GM18526 (cell line): Measurements from ENCODE around the gene LGALS7B.

Source experiments
- POLR2A ChIP-seq: IDR thresholded peaks from 3 replicates; pipeline ENCODE4 v1.6.1; 2011; ENCODE audit not compliant: insufficient read length; ENCODE audit errors: extremely low read depth

LGALS7B gene

GRCh38 chr19:38766276-38767047, 22.5 kb upstream of the LGALS7B start:
- no peak for TF ChIP-seq POLR2A

GRCh38 chr19:38769635-38770211, 19.3 kb upstream of the LGALS7B start:
- TF ChIP-seq POLR2A: peak; percentile 52

- no peak for TF ChIP-seq POLR2A
Observed at GRCh38 chr19:38773469-38774177, 15.4 kb upstream of the LGALS7B start, which contains the start of gene LGALS7. Gene LGALS7 (minus strand): TSS chr19:38773517. CDS start chr19:38773492, 25 bp downstream.

GRCh38 chr19:38774181-38774950, 14.6 kb upstream of the LGALS7B start:
- TF ChIP-seq POLR2A: no peak

- no peak for TF ChIP-seq POLR2A
Observed at GRCh38 chr19:38778733-38779132, 10.3 kb upstream of the LGALS7B start.

- no peak for TF ChIP-seq POLR2A
Observed at GRCh38 chr19:38780443-38780842, 8.6 kb upstream of the LGALS7B start.

GRCh38 chr19:38781058-38781457, 7.9 kb upstream of the LGALS7B start:
- no peak for TF ChIP-seq POLR2A

DNA sequence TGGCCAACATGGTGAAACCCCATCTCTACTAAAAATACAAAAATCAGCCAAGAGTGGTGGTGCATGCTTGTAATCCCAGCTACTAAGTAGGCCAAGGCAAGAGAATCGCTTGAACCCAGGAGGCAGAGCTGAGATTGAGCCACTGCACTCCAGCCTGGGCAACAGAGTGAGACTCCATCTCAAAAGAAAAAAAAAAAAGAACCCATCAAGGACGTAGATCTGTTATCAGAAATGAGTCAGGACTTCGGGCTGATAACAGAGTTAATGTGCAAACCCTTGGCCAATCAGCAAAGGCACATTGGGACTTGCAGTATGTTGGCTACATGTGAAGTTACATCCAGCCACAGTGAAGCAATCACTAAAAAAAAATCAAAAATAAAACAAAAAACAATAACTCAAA, 4.8 kb upstream of the LGALS7B start:
- TF ChIP-seq POLR2A: no peak

- TF ChIP-seq POLR2A: no peak
Observed at GRCh38 chr19:38785187-38785699, 3.8 kb upstream of the LGALS7B start.

DNA sequence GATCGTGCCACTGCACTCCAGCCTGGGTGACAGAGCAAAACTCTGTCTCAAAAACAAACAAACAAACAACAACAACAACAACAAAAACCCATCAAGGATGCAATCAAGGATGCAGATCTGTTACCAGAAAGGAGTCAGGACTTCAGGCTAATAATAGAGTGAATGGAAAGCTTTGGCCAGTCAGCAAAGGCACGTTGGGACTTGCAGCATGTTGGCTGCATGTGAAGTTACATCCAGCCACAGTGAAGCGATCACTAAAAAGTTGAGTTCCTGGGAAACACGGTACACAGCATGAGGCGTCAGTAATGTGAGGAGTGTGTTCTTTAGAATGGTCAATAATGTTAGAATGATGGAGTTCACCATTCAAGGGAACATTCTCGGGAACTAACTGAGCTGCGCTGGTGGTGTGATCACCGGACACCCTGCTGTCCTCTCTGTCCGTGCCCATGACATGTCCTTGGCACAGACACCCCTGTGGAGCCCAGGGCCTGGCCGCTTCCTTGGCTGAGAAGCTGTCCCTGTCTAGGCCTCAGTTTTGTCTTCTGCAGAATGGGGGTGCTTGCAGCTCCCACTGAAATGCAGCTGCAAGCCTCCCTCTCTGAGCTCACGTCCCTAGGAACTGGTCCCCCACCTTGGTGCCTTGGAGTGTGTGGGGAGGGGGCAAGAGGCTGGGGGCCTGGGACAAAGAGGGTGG, 2.3 kb upstream of the LGALS7B start:
- no peak for TF ChIP-seq POLR2A

- TF ChIP-seq POLR2A: no peak
Observed at GRCh38 chr19:38792250-38793111, 3.5 kb downstream of the LGALS7B start.

DNA sequence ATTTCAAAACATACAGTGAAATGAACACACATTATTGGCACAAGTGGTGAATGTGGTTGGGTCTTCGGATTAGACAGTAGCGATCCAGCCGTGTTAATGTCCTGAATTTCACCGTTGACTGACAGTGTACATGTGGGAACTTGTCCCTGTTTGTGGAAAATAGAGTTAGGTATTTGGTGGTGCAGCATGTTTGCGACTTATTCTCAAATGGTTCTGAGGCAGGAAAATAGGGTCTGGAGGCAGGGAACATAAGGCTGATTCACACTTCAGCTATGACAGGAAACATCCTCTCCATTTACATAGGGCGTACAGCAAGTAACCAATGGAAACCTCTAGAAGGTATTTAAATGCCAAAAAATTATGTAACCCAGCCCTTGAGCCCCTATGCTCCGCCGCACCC, 4.2 kb downstream of the LGALS7B start:
- no peak for TF ChIP-seq POLR2A

- TF ChIP-seq POLR2A: no peak
Observed at GRCh38 chr19:38793671-38794070, 4.7 kb downstream of the LGALS7B start.

DNA sequence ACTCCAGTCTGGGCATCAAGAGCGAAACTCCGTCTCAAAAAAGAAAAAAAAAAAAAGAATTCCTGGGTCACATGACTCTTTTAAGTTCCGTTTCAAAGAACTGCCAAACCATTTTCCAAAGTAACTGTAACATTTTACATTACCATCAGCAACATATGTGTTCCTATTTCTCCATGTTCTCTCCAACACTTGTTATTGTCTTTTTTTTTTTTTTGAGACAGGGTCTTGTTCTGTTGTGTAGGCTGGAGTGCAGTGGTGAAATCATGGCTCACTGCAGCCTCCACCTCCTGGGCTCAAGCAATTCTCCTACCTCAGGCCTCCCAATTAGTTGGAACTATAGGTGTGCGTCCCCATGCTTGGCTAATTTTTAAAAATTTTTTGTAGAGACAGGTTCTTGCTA, 6.5 kb downstream of the LGALS7B start:
- no peak for TF ChIP-seq POLR2A
